Adrenal gland (tissue), 5 donors: ENCODE data around the gene YARS1.

Experiments used
- POLR2A ChIP-seq, 2 donors: fragments of 450-650 bp; IDR thresholded peaks; one replicate each; pipeline ENCODE4 v1.6.1; 2017; ENCODE audit warnings: antibody characterized with exemption in 2 of 2, mild to moderate bottlenecking in 2 of 2, moderate library complexity in 1 of 2
- TF ChIP-seq, protein P1 (sequence below), 6 experiments: fragments of 450-650 bp in 4 of 6; fragments of 200-600 bp in 2 of 6; sonication (generic) in 1 of 6; IDR thresholded peaks; 1 replicate in 5 of 6; 2 replicates in 1 of 6; pipeline versions ENCODE4 v1.5.1 to v1.8.0; 2016 to 2021; ENCODE audit warnings: antibody characterized with exemption in 6 of 6, mild to moderate bottlenecking in 2 of 6, moderate library complexity in 1 of 6
- donor health status: DM: no; HTN: no; CAD: no.

DNA sequence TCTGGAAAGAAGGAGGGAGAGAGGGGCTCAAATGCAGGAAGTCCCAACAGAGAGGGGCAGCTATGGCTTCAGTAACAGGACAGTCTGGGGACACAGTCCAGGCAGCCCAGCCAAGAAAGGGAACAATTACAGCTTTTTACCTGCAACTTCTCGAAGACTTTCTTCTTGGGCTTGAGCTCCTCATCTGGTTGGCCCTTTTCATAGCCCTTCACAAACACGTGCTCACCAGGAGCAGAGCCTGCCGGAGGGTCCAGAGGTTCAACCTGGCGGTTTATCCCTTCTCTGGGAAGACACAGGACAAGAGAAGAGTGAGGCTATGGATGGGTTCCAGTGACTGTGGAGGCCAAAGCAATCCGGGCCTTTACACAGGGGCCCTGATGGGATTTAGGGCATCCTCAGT, 37.9 kb downstream of the YARS1 start:
- TF ChIP-seq, protein P1, sequence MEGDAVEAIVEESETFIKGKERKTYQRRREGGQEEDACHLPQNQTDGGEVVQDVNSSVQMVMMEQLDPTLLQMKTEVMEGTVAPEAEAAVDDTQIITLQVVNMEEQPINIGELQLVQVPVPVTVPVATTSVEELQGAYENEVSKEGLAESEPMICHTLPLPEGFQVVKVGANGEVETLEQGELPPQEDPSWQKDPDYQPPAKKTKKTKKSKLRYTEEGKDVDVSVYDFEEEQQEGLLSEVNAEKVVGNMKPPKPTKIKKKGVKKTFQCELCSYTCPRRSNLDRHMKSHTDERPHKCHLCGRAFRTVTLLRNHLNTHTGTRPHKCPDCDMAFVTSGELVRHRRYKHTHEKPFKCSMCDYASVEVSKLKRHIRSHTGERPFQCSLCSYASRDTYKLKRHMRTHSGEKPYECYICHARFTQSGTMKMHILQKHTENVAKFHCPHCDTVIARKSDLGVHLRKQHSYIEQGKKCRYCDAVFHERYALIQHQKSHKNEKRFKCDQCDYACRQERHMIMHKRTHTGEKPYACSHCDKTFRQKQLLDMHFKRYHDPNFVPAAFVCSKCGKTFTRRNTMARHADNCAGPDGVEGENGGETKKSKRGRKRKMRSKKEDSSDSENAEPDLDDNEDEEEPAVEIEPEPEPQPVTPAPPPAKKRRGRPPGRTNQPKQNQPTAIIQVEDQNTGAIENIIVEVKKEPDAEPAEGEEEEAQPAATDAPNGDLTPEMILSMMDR (IDR thresholded peaks at IDR 0.05): no peak
- no peak for TF ChIP-seq POLR2A (IDR thresholded peaks at IDR 0.05)
